Thyroid gland (tissue), 4 donors: ENCODE measurements around the gene TMC2. TPM values are rescaled to one million over a fixed set of nuclear protein-coding genes. Genes with fewer than 3 reads are reported as not detected.

Source experiments
- DNase-seq, 2 donors: peaks; one replicate each; pipeline ENCODE4 v3.0.0-alpha.2; 2019
- H3K27ac ChIP-seq, 3 donors: fragments of 200-600 bp; sonication (generic); 1 replicate in 2 of 3; 2 replicates in 1 of 3; pipeline ENCODE4 v1.5.1; 2016 to 2019; ENCODE audit warnings: mild to moderate bottlenecking in 1 of 3, moderate library complexity in 1 of 3
- H3K27me3 ChIP-seq: fragments of 200-600 bp; sonication (generic); one replicate; pipeline ENCODE4 v1.5.1; 2019
- H3K36me3 ChIP-seq, 2 donors: fragments of 200-600 bp; sonication (generic); one replicate each; pipeline ENCODE4 v1.5.1; 2016 to 2019
- H3K4me1 ChIP-seq, 2 donors: fragments of 200-600 bp; sonication (generic); one replicate each; pipeline ENCODE4 v1.5.1; 2017 to 2019
- H3K4me3 ChIP-seq, 3 donors: fragments of 200-600 bp; sonication (generic); replicated peaks in 1 of 3; 1 replicate in 2 of 3; 2 replicates in 1 of 3; pipeline ENCODE4 v1.5.1; 2016; ENCODE audit warnings: mild to moderate bottlenecking in 1 of 3
- H3K9me3 ChIP-seq: fragments of 200-600 bp; sonication (generic); one replicate; pipeline ENCODE4 v1.5.1; 2017
- CTCF ChIP-seq, 6 experiments: fragments of 200-600 bp in 3 of 6; fragments of 450-650 bp in 3 of 6; sonication (generic) in 3 of 6; IDR thresholded peaks; one replicate each; pipeline ENCODE4 v1.5.1; 2016 to 2019; ENCODE audit warnings: antibody characterized with exemption in 6 of 6, mild to moderate bottlenecking in 2 of 6, inconsistent platforms in 1 of 6, moderate library complexity in 1 of 6
- POLR2A ChIP-seq, 2 donors: fragments of 450-650 bp; IDR thresholded peaks; one replicate each; pipeline ENCODE4 v1.6.1; 2017; ENCODE audit warnings: antibody characterized with exemption in 2 of 2, mild to moderate bottlenecking in 2 of 2, moderate library complexity in 1 of 2
- WGBS, 2 donors: methylation state at CpG; one replicate each; pipeline ENCODE4 v1.1.5; 2017; 5-methylcytosine and 5-hydroxymethylcytosine counted together
- intact Hi-C: fragments of 100-400 bp; cut with DNase I; formaldehyde crosslinking; loops from one replicate; pipeline ENCODE4 v1.15.1; 2023
- total RNA-seq, 4 donors: library from RNA; depleted of rRNA; stranded (reverse); fragments of >200 nt; gene quantifications; one replicate each; pipeline ENCODE4 v1.2.3, GENCODE V29; 2016

The TMC2 gene
- total RNA-seq, 4 donors from 2014 or later, result 0.11 TPM; not detected in 3

GRCh38 chr20:2541940-2542339 lies 5.6 kb downstream of the TMC2 start:
- H3K4me3 ChIP-seq, result no peak overlapping the region
- H3K27me3 ChIP-seq, result no peaks in the 10 kb centered on the region
- no peak for DNase-seq
- 79 to 82% methylated on average over 2 of the region's 2 CpGs for WGBS, 2 donors
- H3K27ac ChIP-seq, result no peak overlapping the region
- no peaks in the 10 kb centered on the region for H3K9me3 ChIP-seq
- peaks cover 0 to 6% of the 10 kb centered on the region in 2 donors for H3K4me1 ChIP-seq
- no peak for TF ChIP-seq CTCF (IDR thresholded peaks at IDR 0.05)
- no peak for TF ChIP-seq POLR2A (IDR thresholded peaks at IDR 0.05)
- no peaks in the 10 kb centered on the region for H3K36me3 ChIP-seq
- intact Hi-C loops, result no loop called here

GRCh38 chr20:2542361-2542760 lies 6.0 kb downstream of the TMC2 start:
- Histone ChIP-seq H3K36me3 (no peaks in the 10 kb centered on the region), H3K9me3 (no peaks in the 10 kb centered on the region), H3K4me3 (no peak overlapping the region), H3K27me3 (no peaks in the 10 kb centered on the region), H3K27ac (no peak overlapping the region), H3K4me1 (peaks cover 4 to 9% of the 10 kb centered on the region in 2 donors)
- no peak for DNase-seq
- intact Hi-C loops, result no loop called here
- TF ChIP-seq CTCF (IDR thresholded peaks at IDR 0.05) (no peak), POLR2A (IDR thresholded peaks at IDR 0.05) (no peak)
- WGBS, 2 donors, result 90 to 97% methylated on average over 4 of the region's 4 CpGs

GRCh38 chr20:2544211-2544610 lies 7.8 kb downstream of the TMC2 start:
- WGBS, 2 donors, result 25 to 26% methylated on average over 1 of the region's 1 CpG
- peaks cover 5 to 6% of the 10 kb centered on the region in 2 donors for H3K4me1 ChIP-seq
- H3K4me3 ChIP-seq, result no peak overlapping the region
- no peaks in the 10 kb centered on the region for H3K27me3 ChIP-seq
- intact Hi-C loops, result no loop called here
- no peaks in the 10 kb centered on the region for H3K9me3 ChIP-seq
- TF ChIP-seq CTCF (IDR thresholded peaks at IDR 0.05) (no peak), POLR2A (IDR thresholded peaks at IDR 0.05) (no peak)
- H3K36me3 ChIP-seq, result no peaks in the 10 kb centered on the region
- no peak for DNase-seq
- no peak overlapping the region for H3K27ac ChIP-seq

- intact Hi-C loops, result no loop called here
- no peaks in the 10 kb centered on the region for H3K36me3 ChIP-seq
- WGBS, 2 donors, result 86 to 87% methylated on average over 2 of the region's 2 CpGs
- peaks cover 3 to 5% of the 10 kb centered on the region in 2 donors for H3K4me1 ChIP-seq
- no peaks in the 10 kb centered on the region for H3K9me3 ChIP-seq
- no peak overlapping the region for H3K27ac ChIP-seq
- no peak for TF ChIP-seq POLR2A (IDR thresholded peaks at IDR 0.05)
- no peak for TF ChIP-seq CTCF (IDR thresholded peaks at IDR 0.05)
- no peak overlapping the region for H3K4me3 ChIP-seq
- H3K27me3 ChIP-seq, result no peaks in the 10 kb centered on the region
- no peak for DNase-seq
These were observed 9.2 kb downstream of the TMC2 start for GRCh38 chr20:2545594-2545993.

GRCh38 chr20:2557873-2558580 lies 21.7 kb downstream of the TMC2 start:
- TF ChIP-seq POLR2A (IDR thresholded peaks at IDR 0.05), result no peak
- DNase-seq, result no peak
- H3K4me3 ChIP-seq, result peak overlapping the region in 1 of 3 donors; percentile 31
- no peak overlapping the region for H3K27ac ChIP-seq
- intact Hi-C loops, result no loop called here
- no peaks in the 10 kb centered on the region for H3K36me3 ChIP-seq
- peaks cover 7% of the 10 kb centered on the region in 2 donors for H3K4me1 ChIP-seq
- H3K27me3 ChIP-seq, result peaks cover 8% of the 10 kb centered on the region
- no peaks in the 10 kb centered on the region for H3K9me3 ChIP-seq
- WGBS, 2 donors, result 38 to 46% methylated on average over 14 to 19 of the region's 22 CpGs
